Stimulated activated CD4-positive, alpha-beta T cell treated with anti-CD3 and anti-CD28 coated beads, Interleukin-12 subunit alpha, Interleukin-12 subunit beta, amount 100 ng/mL, for 24 hours (primary cell): ENCODE data around the gene LIF.

Experiments
- DNase-seq, 2 experiments: peaks; one replicate each; pipeline ENCODE4 v3.0.0-alpha.2; 2020; ENCODE audit warnings: low read depth in 2 of 2

LIF gene

GRCh38 chr22:30190574-30190973, 56.0 kb downstream of the LIF start:
- no peak for DNase-seq
